ENCODE results near the gene TNFRSF14. TPM values are rescaled to one million over a fixed set of nuclear protein-coding genes. Genes with fewer than 3 reads are reported as not detected.
"Not testable (repeated sequence)": the region's sequence is repeated elsewhere in the genome, so short reads cannot be mapped to it uniquely, and the experiment has no call there.

TNFRSF14 gene
- total RNA-seq, 1 experiment from 2014 or later = 8.1 TPM

DNA sequence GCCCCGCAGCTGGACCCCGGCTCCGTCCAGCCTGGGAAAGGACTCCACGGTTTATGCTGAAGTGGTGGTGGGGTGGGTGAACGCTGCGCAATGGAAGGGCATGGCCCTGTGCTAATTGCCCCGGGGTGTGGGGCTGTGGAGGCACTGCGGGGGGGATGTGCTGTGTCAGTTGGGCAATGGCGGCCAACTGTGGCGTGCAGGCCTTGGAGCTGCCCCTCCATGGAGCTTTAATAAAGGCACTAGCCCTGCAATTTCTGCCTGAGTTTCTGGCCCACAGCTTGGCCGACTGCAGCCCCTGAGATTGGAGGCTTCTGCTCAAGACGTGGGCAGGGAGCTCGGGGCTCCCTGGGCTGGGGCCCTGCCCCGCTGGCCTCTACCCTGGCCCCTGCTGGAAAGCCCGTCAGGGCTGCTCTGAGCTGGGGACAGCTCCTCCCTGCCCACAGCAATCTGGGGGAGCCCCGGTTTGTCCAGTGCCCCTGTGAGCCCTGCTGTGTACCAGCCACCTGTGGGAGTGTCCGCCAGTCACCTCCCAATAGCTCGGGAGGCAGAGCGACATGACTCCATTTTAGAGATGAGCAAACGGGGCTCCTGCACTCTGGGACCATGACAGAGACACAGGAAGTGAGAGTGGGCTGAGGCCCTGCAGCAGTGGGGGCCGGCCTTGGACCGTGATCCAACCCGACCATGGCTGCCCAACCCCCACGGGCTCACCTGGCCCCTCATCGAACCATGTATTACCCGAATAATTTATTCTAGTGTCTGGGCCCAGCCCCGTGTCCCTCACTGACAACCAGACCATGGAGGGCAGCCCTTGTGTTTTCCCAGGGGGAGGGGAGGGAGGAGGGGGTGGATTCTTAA, 8.7 kb upstream of the TNFRSF14 start:
- Histone ChIP-seq H3K9me3 (replicated peaks) (no peaks in the 10 kb centered on the region), H3K27me3 (replicated peaks) (no peaks in the 10 kb centered on the region), H3K27ac (no peak overlapping the region), H3K4me3 (peak overlapping the region; percentile 39), H3K36me3 (no peaks in the 10 kb centered on the region), H3K4me1 (replicated peaks) (peaks cover 40% of the 10 kb centered on the region)
- no peak for DNase-seq (ENCODE audit: low read depth in 1 of 2, low spot score in 2 of 2)

DNA sequence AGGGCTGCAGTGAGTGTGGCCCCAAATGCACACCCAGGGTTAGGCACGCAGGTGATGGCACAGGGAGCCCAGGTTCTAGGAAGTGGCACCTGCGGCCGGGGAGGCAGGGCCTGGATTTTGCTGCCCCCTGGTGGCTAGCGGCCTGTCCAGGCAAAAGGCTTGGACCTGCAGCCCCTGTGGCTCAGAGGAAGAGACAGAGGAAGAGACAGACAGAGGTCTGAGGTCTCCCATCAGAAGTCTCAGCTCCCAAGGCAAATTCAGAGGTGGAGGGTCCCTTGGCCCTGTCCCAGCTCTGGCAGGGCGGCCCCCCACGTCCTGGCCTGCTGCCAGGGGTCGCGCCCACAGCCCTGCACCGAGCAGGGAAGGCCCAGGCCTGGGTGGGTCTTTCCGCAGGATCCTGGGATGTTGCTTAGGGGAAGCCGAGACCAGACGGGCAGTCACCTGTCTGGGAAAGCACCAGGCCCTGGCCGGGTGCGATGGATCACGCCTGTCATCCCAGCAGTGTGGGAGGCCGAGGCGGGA, 8.0 kb upstream of the TNFRSF14 start:
- Histone ChIP-seq H3K27ac (0 out of 2 replicates have a peak overlapping the region, but pooled peaks have one; percentile 4), H3K4me3 (no peak overlapping the region)
- peak; percentile 62 to 76 for DNase-seq (ENCODE audit: low read depth in 1 of 2, low spot score in 2 of 2)

DNA sequence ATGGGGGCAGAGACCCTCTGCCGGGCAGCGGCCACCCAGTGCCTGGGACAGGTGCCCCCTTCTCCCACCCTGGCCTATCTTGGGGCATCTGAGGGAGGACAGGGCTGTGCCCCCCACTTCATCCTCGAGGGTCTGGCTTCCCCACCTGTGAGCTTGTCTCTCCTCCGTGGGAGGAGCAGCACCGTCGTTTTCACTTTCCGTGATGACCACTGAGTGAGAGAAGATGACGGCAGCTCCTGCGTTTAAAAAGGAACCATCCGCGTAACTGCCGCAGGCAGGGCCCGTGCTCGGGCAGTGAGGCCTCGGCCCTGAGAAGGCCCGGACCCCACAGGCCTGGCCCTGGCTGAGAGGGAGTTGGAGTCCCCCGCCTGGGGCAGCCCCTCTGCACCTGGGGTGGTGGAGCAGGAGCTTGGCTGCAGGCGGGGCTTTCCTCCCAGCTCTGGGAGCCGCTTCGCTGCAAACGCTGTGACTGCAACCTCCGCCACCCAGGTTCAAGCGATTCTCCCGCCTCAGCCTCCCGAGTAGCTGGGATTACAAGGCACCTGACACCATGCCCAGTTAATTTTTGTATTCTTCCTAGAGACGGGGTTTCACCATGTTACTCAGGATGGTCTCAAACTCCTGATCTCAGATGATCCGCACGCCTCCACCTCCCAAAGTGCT, 6.7 kb upstream of the TNFRSF14 start:
- peaks cover 29% of the 10 kb centered on the region for H3K4me1 ChIP-seq (replicated peaks)
- not testable (repeated sequence) for H3K27me3 ChIP-seq (replicated peaks); DNase-seq (ENCODE audit: low read depth in 1 of 2, low spot score in 2 of 2); H3K27ac ChIP-seq; H3K9me3 ChIP-seq (replicated peaks); H3K36me3 ChIP-seq; H3K4me3 ChIP-seq

More for the DNA sequence above, 8.0 kb upstream of the TNFRSF14 start:
- H3K9me3 ChIP-seq (replicated peaks) = no peaks in the 10 kb centered on the region
- no peaks in the 10 kb centered on the region for H3K27me3 ChIP-seq (replicated peaks)
- no peaks in the 10 kb centered on the region for H3K36me3 ChIP-seq
- H3K4me1 ChIP-seq (replicated peaks) = peaks cover 40% of the 10 kb centered on the region

DNA sequence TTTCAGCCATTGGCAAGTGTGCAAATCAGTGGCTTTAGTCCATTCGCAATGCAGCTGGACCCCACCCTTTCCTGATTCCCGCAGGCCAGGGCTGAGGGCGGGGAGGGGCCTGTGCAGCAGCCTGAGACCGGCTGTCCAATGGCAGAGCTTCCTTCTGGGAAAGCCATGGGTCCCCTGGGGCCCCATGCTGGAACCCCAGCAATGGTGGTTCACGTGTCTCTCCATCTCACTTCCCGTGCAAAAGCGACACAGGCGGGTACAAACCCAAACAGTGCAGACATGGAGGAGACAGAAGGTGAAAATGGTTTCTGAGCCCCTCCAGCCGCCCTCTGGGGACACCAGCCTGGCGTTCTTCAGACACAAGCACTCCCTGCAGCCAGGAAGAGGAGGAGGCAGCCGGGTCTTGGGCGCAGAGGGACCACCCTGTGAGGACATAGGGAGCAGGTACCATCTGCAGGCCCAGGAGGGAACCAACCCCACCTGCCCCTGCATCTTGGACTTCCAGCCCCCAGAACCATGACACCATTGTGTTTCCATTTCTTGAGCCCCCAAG, 5.8 kb upstream of the TNFRSF14 start:
- H3K4me1 ChIP-seq (replicated peaks) = peaks cover 28% of the 10 kb centered on the region
- not testable (repeated sequence) for H3K27me3 ChIP-seq (replicated peaks); DNase-seq (ENCODE audit: low read depth in 1 of 2, low spot score in 2 of 2); H3K9me3 ChIP-seq (replicated peaks); H3K27ac ChIP-seq; H3K36me3 ChIP-seq; H3K4me3 ChIP-seq

DNA sequence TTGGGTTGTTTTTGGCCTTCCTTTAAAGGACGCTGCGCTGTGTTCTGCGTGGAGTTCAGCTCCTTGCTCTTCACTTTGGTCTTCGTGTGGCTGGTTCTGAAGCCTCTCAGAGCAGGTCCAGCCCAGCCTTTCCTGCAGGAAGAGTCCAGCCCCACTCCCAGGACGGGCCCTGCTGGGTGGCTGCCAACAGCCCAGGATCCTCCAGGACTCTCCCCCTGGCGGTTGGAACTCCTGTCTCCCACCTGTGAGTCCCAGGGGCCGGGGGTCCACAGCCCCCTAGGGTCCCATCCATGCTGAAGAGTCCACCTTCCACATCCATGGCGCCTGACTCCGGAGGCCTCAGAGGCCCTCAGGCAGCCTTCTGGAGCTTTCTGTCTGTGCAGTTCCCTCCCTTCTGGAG, 4.6 kb upstream of the TNFRSF14 start:
- H3K4me3 ChIP-seq; H3K9me3 ChIP-seq (replicated peaks); H3K36me3 ChIP-seq; H3K27ac ChIP-seq; H3K27me3 ChIP-seq (replicated peaks); DNase-seq (ENCODE audit: low read depth in 1 of 2, low spot score in 2 of 2): not testable (repeated sequence)
- H3K4me1 ChIP-seq (replicated peaks) = peaks cover 34% of the 10 kb centered on the region

DNA sequence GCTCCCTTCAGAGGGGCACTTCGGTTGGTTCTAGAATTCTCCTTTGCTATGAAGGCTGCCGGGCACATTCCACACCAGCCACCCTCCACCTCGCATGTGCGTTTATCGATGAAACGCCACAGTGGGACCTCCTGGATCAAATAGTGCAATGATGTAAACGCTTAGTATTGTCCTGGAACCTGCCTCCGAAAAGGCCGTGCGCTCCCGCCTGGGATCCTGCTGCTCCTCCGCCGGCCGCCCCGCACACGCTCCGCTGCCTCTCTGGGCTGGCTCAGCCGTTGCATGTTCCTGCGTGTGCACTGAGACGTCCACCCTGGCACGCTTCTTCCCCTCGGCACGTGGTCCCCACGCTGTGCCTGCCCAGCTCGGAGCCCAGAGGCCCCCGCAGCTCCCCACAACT, 4.0 kb upstream of the TNFRSF14 start:
- DNase-seq (ENCODE audit: low read depth in 1 of 2, low spot score in 2 of 2) = no peak
- H3K4me1 ChIP-seq (replicated peaks) = peaks cover 31% of the 10 kb centered on the region
- H3K36me3 ChIP-seq = no peaks in the 10 kb centered on the region
- H3K4me3 ChIP-seq = no peak overlapping the region
- H3K9me3 ChIP-seq (replicated peaks) = no peaks in the 10 kb centered on the region
- H3K27me3 ChIP-seq (replicated peaks) = no peaks in the 10 kb centered on the region
- no peak overlapping the region for H3K27ac ChIP-seq

DNA sequence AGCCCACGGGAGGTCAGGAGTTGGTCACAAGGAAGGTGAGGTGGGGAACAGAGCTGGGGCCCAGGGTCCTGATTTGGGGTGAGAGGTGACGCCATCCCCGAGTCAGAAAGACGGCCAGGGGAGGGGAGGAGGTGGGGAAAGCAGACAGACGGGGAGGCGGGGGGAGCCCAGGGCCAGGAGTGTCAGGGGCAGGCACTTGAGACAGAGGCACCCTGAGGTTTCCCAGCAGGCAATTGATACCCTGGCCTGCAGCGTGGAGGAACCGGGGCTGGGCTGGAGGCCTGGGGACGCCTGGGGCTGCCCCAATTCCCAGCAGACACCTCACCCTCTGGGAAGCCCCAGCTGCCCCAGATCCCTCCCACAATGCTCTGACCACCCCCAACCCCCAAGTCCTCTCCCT, 3.1 kb upstream of the TNFRSF14 start:
- DNase-seq (ENCODE audit: low read depth in 1 of 2, low spot score in 2 of 2); H3K36me3 ChIP-seq; H3K27ac ChIP-seq; H3K27me3 ChIP-seq (replicated peaks); H3K4me3 ChIP-seq; H3K9me3 ChIP-seq (replicated peaks): not testable (repeated sequence)
- H3K4me1 ChIP-seq (replicated peaks) = peaks cover 26% of the 10 kb centered on the region

DNA sequence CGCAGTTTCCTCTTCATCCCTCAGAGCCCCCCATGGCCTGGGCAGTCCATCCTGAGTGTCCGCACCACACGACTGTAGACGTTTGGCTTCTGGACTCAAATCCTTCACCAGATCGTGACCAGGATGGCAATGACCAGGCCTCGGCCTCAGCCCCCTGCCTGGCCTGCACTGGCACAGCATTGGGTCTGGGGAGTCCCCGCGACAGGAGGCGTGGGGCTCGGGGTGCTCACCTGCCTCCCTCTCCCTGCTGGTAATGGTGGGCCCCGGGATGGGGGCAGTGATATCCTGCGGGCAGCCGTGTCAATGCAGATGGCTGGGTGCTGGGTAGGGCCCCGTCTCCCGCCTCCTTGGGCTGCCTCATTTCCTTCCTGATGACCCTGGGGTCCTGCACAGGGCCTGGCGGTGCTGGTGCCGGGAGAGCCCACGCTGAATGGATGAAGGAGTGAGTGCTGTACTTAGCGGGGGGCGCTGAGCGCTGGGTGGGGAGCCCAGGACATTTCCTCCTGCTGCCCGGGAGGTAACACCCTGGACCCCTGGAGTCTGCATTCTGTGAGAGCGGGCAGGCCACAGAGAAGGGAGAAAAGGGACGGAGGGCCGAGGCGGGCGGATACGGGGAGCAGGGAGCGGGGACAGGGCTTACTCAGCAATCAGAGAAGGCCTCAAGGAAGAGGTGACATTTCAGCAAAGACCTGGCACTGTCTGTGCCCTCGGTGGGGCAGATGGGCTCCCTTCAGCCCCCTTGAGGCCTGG, 2.1 kb upstream of the TNFRSF14 start:
- no peaks in the 10 kb centered on the region for H3K36me3 ChIP-seq
- no peaks in the 10 kb centered on the region for H3K27me3 ChIP-seq (replicated peaks)
- no peaks in the 10 kb centered on the region for H3K9me3 ChIP-seq (replicated peaks)
- H3K27ac ChIP-seq = no peak overlapping the region
- no peak overlapping the region for H3K4me3 ChIP-seq
- H3K4me1 ChIP-seq (replicated peaks) = peaks cover 16% of the 10 kb centered on the region
- DNase-seq (ENCODE audit: low read depth in 1 of 2, low spot score in 2 of 2) = no peak

DNA sequence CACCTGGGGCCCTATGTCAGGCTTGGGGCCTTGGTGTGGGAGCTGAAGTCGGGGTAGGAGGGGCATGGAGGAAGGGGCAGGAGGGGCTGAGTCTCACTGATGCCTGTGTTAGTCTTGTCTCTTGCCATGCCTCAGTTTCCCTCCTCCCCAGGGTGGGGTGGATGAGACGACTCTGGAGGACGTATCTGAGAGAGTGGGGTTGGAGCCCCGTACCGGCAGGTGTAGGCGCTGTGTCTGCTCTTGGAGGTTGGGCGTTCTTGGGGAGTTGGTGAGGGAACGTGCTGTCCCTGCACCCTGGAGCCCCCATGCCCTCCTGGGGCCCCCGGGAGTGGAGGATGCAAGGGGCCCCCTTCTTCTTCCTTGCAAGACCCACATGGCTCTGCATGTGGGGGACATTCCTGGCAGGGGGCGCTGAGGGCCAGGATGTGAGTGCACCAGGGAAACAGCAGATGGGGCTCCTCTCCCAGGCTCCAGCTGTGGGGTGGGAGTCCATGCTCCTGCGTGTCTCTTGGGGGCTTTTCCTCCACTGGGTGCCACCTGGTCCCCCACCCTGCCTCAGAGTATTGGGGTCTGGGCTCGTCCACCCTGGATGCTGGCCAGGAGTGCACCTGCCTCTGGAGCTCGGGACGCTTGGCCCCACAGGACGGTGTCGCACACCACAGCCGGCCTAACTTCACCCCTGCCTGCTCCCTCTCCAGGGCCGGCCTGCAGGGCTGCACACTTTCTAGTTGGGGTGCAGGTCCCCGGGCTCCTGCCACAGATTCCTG, 1.4 kb upstream of the TNFRSF14 start:
- Histone ChIP-seq H3K27me3 (replicated peaks) (no peaks in the 10 kb centered on the region), H3K4me1 (replicated peaks) (peaks cover 14% of the 10 kb centered on the region), H3K4me3 (no peak overlapping the region), H3K27ac (no peak overlapping the region), H3K9me3 (replicated peaks) (no peaks in the 10 kb centered on the region), H3K36me3 (no peaks in the 10 kb centered on the region)
- DNase-seq (ENCODE audit: low read depth in 1 of 2, low spot score in 2 of 2) = no peak

DNA sequence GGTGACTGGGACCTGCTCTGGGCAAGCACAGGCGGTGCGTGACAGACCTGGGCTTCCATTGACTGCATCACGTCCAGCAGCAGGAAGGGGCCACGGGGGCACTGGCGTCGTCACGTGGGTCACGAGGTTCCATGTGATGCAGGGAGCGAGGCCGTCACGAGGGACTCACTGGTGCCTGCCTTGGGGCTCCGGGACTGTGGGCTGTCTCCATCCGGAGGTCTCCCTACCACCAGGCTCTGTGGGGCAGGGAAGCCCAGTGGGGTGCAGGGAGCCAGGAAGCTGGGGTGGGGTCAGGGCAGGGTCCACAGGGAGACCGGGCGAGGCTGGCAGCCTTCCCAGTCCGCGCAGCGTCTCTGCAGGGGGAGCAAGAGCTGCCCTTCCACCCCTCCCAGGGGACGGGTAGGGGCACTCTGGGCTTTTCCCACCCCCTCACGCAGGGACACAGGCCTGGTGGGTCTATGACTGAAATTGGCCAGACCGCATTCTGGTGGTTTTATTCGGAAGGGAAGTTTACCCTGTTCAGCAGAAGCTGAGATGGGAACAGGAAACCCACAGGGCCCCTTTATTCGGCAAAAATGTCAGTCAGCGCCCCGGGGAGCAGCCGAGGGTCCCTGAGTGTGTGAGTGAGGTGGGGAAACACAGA, 416 bp upstream of the TNFRSF14 start:
- peak overlapping the region; percentile 46 for H3K27ac ChIP-seq
- H3K4me1 ChIP-seq (replicated peaks) = peaks cover 14% of the 10 kb centered on the region
- H3K4me3 ChIP-seq = peak overlapping the region; percentile 43
- DNase-seq (ENCODE audit: low read depth in 1 of 2, low spot score in 2 of 2) = no peak
- H3K36me3 ChIP-seq = no peaks in the 10 kb centered on the region
- H3K9me3 ChIP-seq (replicated peaks) = no peaks in the 10 kb centered on the region
- H3K27me3 ChIP-seq (replicated peaks) = no peaks in the 10 kb centered on the region

DNA sequence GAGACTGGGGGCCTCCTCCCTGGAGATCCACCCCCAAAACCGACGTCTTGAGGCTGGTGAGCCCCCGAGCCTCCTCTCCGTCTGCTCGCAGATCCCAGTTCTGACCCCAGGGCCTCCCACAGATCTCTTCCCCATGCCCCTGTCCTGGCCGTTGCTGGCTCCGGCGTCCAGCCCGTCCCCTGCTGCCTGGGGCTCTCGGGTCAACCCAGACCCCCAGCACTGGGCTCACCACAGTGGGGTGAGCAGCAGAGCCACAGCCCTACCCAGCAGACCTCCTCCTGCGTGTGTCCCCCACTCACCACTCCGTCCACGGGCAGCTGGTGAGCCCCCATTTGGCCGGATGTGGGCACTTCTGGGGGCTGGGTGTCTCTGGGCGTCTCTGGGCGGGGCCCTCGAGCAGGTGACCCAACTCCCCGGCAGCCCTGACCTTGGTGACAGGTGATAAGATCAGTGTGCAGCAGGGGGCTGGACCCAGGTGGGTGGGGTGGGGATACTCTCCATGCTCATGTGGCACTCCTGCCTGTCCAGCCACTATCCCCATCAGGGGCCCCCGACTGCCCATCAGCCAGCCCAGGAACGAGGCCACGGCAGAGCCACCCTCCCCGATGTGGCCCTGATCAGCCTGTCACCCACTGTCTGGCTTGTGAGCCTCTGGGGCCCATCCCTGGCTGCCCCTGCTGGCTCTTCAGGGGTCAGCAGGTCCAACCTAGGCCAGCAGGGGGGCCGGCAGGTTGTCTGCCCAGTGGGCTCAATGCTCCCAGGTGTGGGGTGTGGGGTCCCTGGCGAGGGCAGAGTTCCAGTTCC, 709 bp downstream of the TNFRSF14 start:
- Histone ChIP-seq H3K9me3 (replicated peaks) (no peaks in the 10 kb centered on the region), H3K27me3 (replicated peaks) (no peaks in the 10 kb centered on the region), H3K4me1 (replicated peaks) (peaks cover 14% of the 10 kb centered on the region), H3K27ac (peak overlapping the region; percentile 46), H3K36me3 (no peaks in the 10 kb centered on the region), H3K4me3 (peak overlapping the region; percentile 43)
- DNase-seq (ENCODE audit: low read depth in 1 of 2, low spot score in 2 of 2) = no peak
